GM19351 (cell line): ENCODE results near the gene CAPZA3.
"Not testable (repeated sequence)": the region's sequence is repeated elsewhere in the genome, so short reads cannot be mapped to it uniquely, and the experiment has no call there.

Source experiments
- ATAC-seq: cut with Tn5 transposase; IDR thresholded peaks from one replicate; pipeline ENCODE4 v1.9.1; 2021; ENCODE audit warnings: mild to moderate bottlenecking, moderate library complexity; ENCODE audit not compliant: unreplicated experiment

CAPZA3 gene

GRCh38 chr12:18752947-18753346 lies 15.0 kb downstream of the CAPZA3 start:
- ATAC-seq, result no peak

- no peak for ATAC-seq
Measured at GRCh38 chr12:18753481-18754123, 15.7 kb downstream of the CAPZA3 start.

- ATAC-seq, result no peak
Measured at GRCh38 chr12:18754124-18754707, 16.3 kb downstream of the CAPZA3 start.

- no peak for ATAC-seq
Measured at GRCh38 chr12:18755341-18755740, 17.4 kb downstream of the CAPZA3 start.

GRCh38 chr12:18766479-18766878 lies 28.6 kb downstream of the CAPZA3 start:
- not testable (repeated sequence) for ATAC-seq

GRCh38 chr12:18782827-18783226 lies 44.9 kb downstream of the CAPZA3 start:
- no peak for ATAC-seq

GRCh38 chr12:18785465-18785864 lies 47.5 kb downstream of the CAPZA3 start:
- not testable (repeated sequence) for ATAC-seq
